GM12878 (cell line): ENCODE data around the gene IRF7. TPM values are rescaled to one million over a fixed set of nuclear protein-coding genes. Genes with fewer than 3 reads are reported as not detected.

Experiments used
- CBFB ChIP-seq: IDR thresholded peaks from 2 replicates; pipeline ENCODE4 v1.6.1; 2016; ENCODE audit warnings: antibody characterized with exemption, low read depth
- CBX5 ChIP-seq: sonication (generic); IDR thresholded peaks from 2 replicates; pipeline ENCODE4 v1.6.1; 2016; ENCODE audit warnings: low read depth, moderate library complexity, mild to moderate bottlenecking, inconsistent platforms
- HCFC1 ChIP-seq: fragments of 150-350 bp; IDR thresholded peaks from 2 replicates; pipeline ENCODE4 v1.6.1; 2014; ENCODE audit warnings: low read length
- HDGF ChIP-seq: fragments of 450-650 bp; IDR thresholded peaks from 2 replicates; pipeline ENCODE4 v1.6.1; 2016; ENCODE audit warnings: antibody characterized with exemption
- MYC ChIP-seq: IDR thresholded peaks from 2 replicates; pipeline ENCODE4 v1.6.1; 2011; ENCODE audit warnings: mild to moderate bottlenecking, low read length, moderate library complexity, inconsistent platforms; ENCODE audit not compliant: insufficient read depth, insufficient replicate concordance, insufficient read length, severe bottlenecking
- NR2F1 ChIP-seq: fragments of 450-650 bp; conservative IDR thresholded peaks from 2 replicates; pipeline ENCODE4 v1.6.1; 2017; ENCODE audit warnings: mild to moderate bottlenecking
- PAX5 ChIP-seq: IDR thresholded peaks from 2 replicates; pipeline ENCODE4 v1.6.1; 2011; ENCODE audit warnings: low read depth, low read length, borderline replicate concordance
- PBX3 ChIP-seq: IDR thresholded peaks from 2 replicates; pipeline ENCODE4 v1.6.1; 2011; ENCODE audit warnings: mild to moderate bottlenecking, low read depth, low read length, moderate library complexity; ENCODE audit not compliant: insufficient replicate concordance
- POLR2AphosphoS2 ChIP-seq: IDR thresholded peaks from 2 replicates; pipeline ENCODE4 v1.6.1; 2011; ENCODE audit warnings: low read depth, mild to moderate bottlenecking, low read length, improper control_type of control experiment, moderate library complexity
- SMAD1 ChIP-seq: fragments of 450-650 bp; IDR thresholded peaks from 2 replicates; pipeline ENCODE4 v1.6.1; 2018; ENCODE audit warnings: mild to moderate bottlenecking, low read depth; ENCODE audit not compliant: partially characterized antibody
- SMARCA5 ChIP-seq: fragments of 450-650 bp; IDR thresholded peaks from 2 replicates; pipeline ENCODE4 v1.6.1; 2017; ENCODE audit warnings: mild to moderate bottlenecking
- TCF12 ChIP-seq: IDR thresholded peaks from 2 replicates; pipeline ENCODE4 v1.6.1; 2011; ENCODE audit warnings: low read depth, mild to moderate bottlenecking, low read length
- ZBTB11 ChIP-seq: fragments of 450-650 bp; formaldehyde crosslinking; IDR thresholded peaks from 2 replicates; pipeline ENCODE4 v1.5.0; 2022; ENCODE audit warnings: mild to moderate bottlenecking, missing genetic modification characterization
- polyA plus RNA-seq, 11 experiments: library from polyadenylated mRNA; depleted of rRNA in 4 of 11; unstranded in 6 of 11; stranded (reverse) in 5 of 11; fragments of >200 nt; fragmentation: Nextera tagmentation in 4 of 11; fragmentation: Illumina TruSeq in 1 of 11; extraction: Ambion mirVana in 4 of 11; extraction: Trizol in 1 of 11; gene quantifications; 1 replicate in 1 of 11; 2 replicates in 10 of 11; pipeline versions ENCODE4 v1.2.1 to v1.2.3, GENCODE V29; 2011 to 2016; ENCODE audit warnings: inconsistent platforms in 2 of 11, missing spikeins in 2 of 11, low read depth in 1 of 11
- total RNA-seq, 4 experiments: library from RNA; depleted of rRNA in 3 of 4; stranded (reverse); fragments of >200 nt in 3 of 4; fragmentation: Illumina TruSeq in 1 of 4; extraction: Trizol in 1 of 4; gene quantifications; 2 replicates each; pipeline versions ENCODE4 v1.2.1 to v1.2.3, GENCODE V29; 2013 to 2021

Gene IRF7
- total and polyA plus RNA-seq, 10 of the 15 experiments (the other 5 are each of a cell fraction or from before 2014, with no cell fraction given) = 4.4 to 141 (median 67.6) TPM

GRCh38 chr11:615504-616319, at the start of gene IRF7 (continued):
- TF ChIP-seq SMARCA5 (0 out of 2 replicates have a peak, but pooled peaks have one; percentile 57), CBFB (peak; percentile 81; the same call in 1 of the 2 replicates), SMAD1 (peak; percentile 33), NR2F1 (peak; percentile 37; the same call in 1 of the 2 replicates), TCF12 (peak; percentile 76; the same call in 1 of the 2 replicates), PBX3 (peak; percentile 4), POLR2AphosphoS2 (peak; percentile 98), CBX5 (no peak), PAX5 (peak; percentile 41; the same call in 1 of the 2 replicates), MYC (no peak), HDGF (peak; percentile 56), HCFC1 (peak; percentile 18; the same call in 1 of the 2 replicates), ZBTB11 (CRISPR knock-in tag) (peak; percentile 12; the same call in 1 of the 2 replicates)
